A549 (cell line): ENCODE results near the gene LDLRAD4.

ENCODE experiments used
- HMGXB4 ChIP-seq: fragments of 250-450 bp; sonication (Bioruptor Pico); IDR thresholded peaks from 2 replicates; pipeline ENCODE4 v1.5.0; 2021; ENCODE audit warnings: mild to moderate bottlenecking, moderate library complexity, borderline replicate concordance
- POLR2A ChIP-seq: IDR thresholded peaks from 2 replicates; pipeline ENCODE4 v1.6.1; 2012; ENCODE audit warnings: mild to moderate bottlenecking, low read length
- RCOR1 ChIP-seq: fragments of 150-350 bp; IDR thresholded peaks from 2 replicates; pipeline ENCODE4 v1.6.1; 2014; ENCODE audit warnings: antibody characterized with exemption, low read length, low read depth
- USF2 ChIP-seq: fragments of 450-650 bp; IDR thresholded peaks from 2 replicates; pipeline ENCODE4 v1.6.1; 2014; ENCODE audit warnings: antibody characterized with exemption

GRCh38 chr18:13577781-13578180 lies 359.2 kb downstream of the LDLRAD4 start:
- TF ChIP-seq POLR2A (no peak), RCOR1 (no peak), USF2 (no peak), HMGXB4 (CRISPR knock-in tag) (no peak)
